BJ (cell line): ENCODE measurements around the gene SPINK13. TPM values are rescaled to one million over a fixed set of nuclear protein-coding genes. Genes with fewer than 3 reads are reported as not detected.

Experiments
- CTCF ChIA-PET: fragments of 350-600 bp; formaldehyde crosslinking; extraction: SDS; loops from one replicate; lab custom pipeline; 2021; ENCODE audit warnings: antibody characterized with exemption, inconsistent platforms; lab: Yijun Ruan, JAX
- POLR2A ChIA-PET: fragments of 300-600 bp; sonication (Branson Sonifier 250); formaldehyde crosslinking; extraction: SDS; loops from one replicate; lab custom pipeline; 2021; ENCODE audit warnings: antibody characterized with exemption; lab: Charles Lee
- DNase-seq: peaks from one replicate; pipeline ENCODE4 v3.0.0-alpha.2; 2011; ENCODE audit warnings: low read depth
- H3K27me3 ChIP-seq: 2 replicates; pipeline ENCODE4 v1.6.0; 2011; ENCODE audit warnings: low read length; ENCODE audit not compliant: control insufficient read depth, insufficient read depth
- H3K36me3 ChIP-seq: 2 replicates; pipeline ENCODE4 v1.5.1; 2011; ENCODE audit warnings: low read length; ENCODE audit not compliant: control insufficient read depth, insufficient read depth
- H3K4me3 ChIP-seq: 2 replicates; pipeline ENCODE4 v1.5.1; 2011; ENCODE audit warnings: low read depth, mild to moderate bottlenecking, control low read depth, low read length
- CTCF ChIP-seq: IDR thresholded peaks from 2 replicates; pipeline ENCODE4 v1.5.1; 2011; ENCODE audit warnings: low read depth, mild to moderate bottlenecking, control low read depth, inconsistent platforms, low read length, moderate library complexity; ENCODE audit not compliant: insufficient read depth
- polyA plus RNA-seq: library from polyadenylated mRNA; depleted of rRNA; stranded (reverse); fragments of >200 nt; gene quantifications from 2 replicates; pipeline ENCODE4 v1.2.3, GENCODE V29; 2011

Gene SPINK13
- polyA plus RNA-seq, 1 experiment = not detected

- POLR2A ChIA-PET = no interaction called here
- CTCF ChIA-PET = no interaction called here
- TF ChIP-seq CTCF = no peak
These were observed 38.4 kb upstream of the SPINK13 start for GRCh38 chr5:148230240-148230639.

DNA sequence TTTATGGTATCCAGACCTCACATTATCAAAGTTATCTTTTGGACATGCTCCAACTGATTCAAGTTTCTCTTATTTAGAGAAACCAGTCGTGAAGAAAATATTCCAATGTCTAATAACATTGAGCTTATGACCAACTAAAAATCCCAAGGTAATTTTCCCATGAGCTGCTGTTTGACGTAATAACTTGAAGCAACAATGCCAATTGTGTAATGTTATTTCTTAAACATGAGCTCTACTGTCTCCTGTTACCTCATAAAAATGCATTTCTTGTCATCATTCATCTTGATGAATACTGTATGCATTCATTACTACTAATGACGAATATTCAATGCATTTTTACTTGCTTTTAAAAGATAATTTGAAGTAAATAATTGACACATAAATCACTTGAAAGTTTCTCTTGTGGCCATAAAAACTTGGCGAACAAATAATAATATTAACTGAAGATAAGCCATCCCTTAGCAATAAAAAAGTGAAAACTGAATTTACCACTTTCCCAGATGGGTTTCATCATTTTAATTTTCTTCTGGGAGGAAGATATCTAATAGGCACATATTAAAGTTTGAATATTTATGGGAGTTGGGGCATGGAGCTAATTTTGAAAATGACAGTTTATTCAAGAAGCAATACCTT is 30.7 kb upstream of the SPINK13 start:
- no peak for DNase-seq
- Histone ChIP-seq H3K27me3 (no peaks in the 10 kb centered on the region), H3K36me3 (no peaks in the 10 kb centered on the region), H3K4me3 (no peak overlapping the region)
- POLR2A ChIA-PET = no interaction called here
- CTCF ChIA-PET = no interaction called here
- no peak for TF ChIP-seq CTCF

More at GRCh38 chr5:148230240-148230639, 38.4 kb upstream of the SPINK13 start:
- Histone ChIP-seq H3K27me3 (no peaks in the 10 kb centered on the region), H3K4me3 (no peak overlapping the region), H3K36me3 (no peaks in the 10 kb centered on the region)
- DNase-seq = no peak

DNA sequence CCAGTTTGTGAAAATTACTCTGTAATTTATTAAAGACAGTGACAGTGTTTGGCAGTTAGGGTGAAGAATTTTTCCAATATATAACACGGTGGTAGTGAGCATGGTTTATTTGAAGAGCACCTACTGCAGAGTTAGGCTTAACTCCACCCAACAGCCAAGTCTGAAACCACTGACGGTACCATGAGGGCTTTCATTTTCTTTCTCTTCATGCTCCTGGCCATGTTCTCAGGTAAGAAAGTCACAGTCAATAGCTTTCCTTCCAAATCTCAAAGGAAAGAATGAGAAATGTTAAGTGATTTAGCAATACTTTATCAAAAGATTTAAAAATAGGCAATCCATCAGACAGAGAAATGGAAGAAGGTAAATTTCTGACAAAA is 30.2 kb upstream of the SPINK13 start, which contains the start of gene MARCOL:
Gene MARCOL, plus strand, starts transcription at position 108 of the 377 bp plus-strand sequence. Its CDS starts 73 bp downstream, at position 181.
- H3K27me3 ChIP-seq = no peaks in the 10 kb centered on the region
- POLR2A ChIA-PET = no interaction called here
- DNase-seq = no peak
- H3K36me3 ChIP-seq = no peaks in the 10 kb centered on the region
- TF ChIP-seq CTCF = no peak
- H3K4me3 ChIP-seq = no peak within 1 kb of the TSS
- CTCF ChIA-PET = no interaction called here

- POLR2A ChIA-PET = no interaction called here
These were observed 19.7 kb upstream of the SPINK13 start for GRCh38 chr5:148248894-148249293.

GRCh38 chr5:148255456-148255855 is 13.1 kb upstream of the SPINK13 start:
- CTCF ChIA-PET = no interaction called here
- TF ChIP-seq CTCF = no peak
- H3K27me3 ChIP-seq = no peaks in the 10 kb centered on the region
- no peak overlapping the region for H3K4me3 ChIP-seq
- no peaks in the 10 kb centered on the region for H3K36me3 ChIP-seq
- POLR2A ChIA-PET = no interaction called here
- no peak for DNase-seq

More at GRCh38 chr5:148248894-148249293, 19.7 kb upstream of the SPINK13 start:
- Histone ChIP-seq H3K4me3 (no peak overlapping the region), H3K27me3 (no peaks in the 10 kb centered on the region), H3K36me3 (no peaks in the 10 kb centered on the region)
- no peak for TF ChIP-seq CTCF
- DNase-seq = no peak
- CTCF ChIA-PET = no interaction called here
